HepG2 (cell line): ENCODE results near the gene SPTBN4. TPM values are rescaled to one million over a fixed set of nuclear protein-coding genes. Genes with fewer than 3 reads are reported as not detected.

Experiments used
- ARHGAP35 ChIP-seq: sonication (generic); formaldehyde crosslinking; IDR thresholded peaks from 2 replicates; pipeline ENCODE4 v1.9.0; 2022; ENCODE audit warnings: mild to moderate bottlenecking, inconsistent platforms, moderate library complexity, missing genetic modification reagents, borderline replicate concordance
- ATF3 ChIP-seq: sonication (generic); formaldehyde crosslinking; IDR thresholded peaks from 2 replicates; pipeline ENCODE4 v1.4.0; 2020; ENCODE audit warnings: missing genetic modification reagents
- DZIP1 ChIP-seq: sonication (generic); formaldehyde crosslinking; IDR thresholded peaks from 2 replicates; pipeline ENCODE4 v1.5.0; 2020; ENCODE audit warnings: mild to moderate bottlenecking, missing genetic modification reagents
- HOXA9 ChIP-seq: sonication (generic); formaldehyde crosslinking; IDR thresholded peaks from 2 replicates; pipeline ENCODE4 v1.8.1; 2022; ENCODE audit warnings: missing genetic modification reagents, mild to moderate bottlenecking, moderate library complexity, borderline replicate concordance
- IRX3 ChIP-seq: sonication (generic); formaldehyde crosslinking; IDR thresholded peaks from 2 replicates; pipeline ENCODE4 v1.8.1; 2023; ENCODE audit warnings: mild to moderate bottlenecking, low read depth, missing genetic modification reagents, borderline replicate concordance
- RELA ChIP-seq: sonication (generic); formaldehyde crosslinking; IDR thresholded peaks from 2 replicates; pipeline ENCODE4 v1.4.0; 2020; ENCODE audit warnings: missing genetic modification reagents
- SOX13 ChIP-seq, 3 experiments: fragments of 450-650 bp in 1 of 3; sonication (generic) in 1 of 3; formaldehyde crosslinking in 1 of 3; IDR thresholded peaks in 2 of 3; conservative IDR thresholded peaks in 1 of 3; 2 replicates each; pipeline versions ENCODE4 v1.5.0 to v1.6.1; 2016 to 2020; ENCODE audit warnings: antibody characterized with exemption in 1 of 3, mild to moderate bottlenecking in 1 of 3, missing compliant biosample characterization in 1 of 3, missing genetic modification reagents in 1 of 3, moderate library complexity in 1 of 3
- TRIM22 ChIP-seq: fragments of 450-650 bp; IDR thresholded peaks from 2 replicates; pipeline ENCODE4 v1.6.1; 2017
- YY1 ChIP-seq: IDR thresholded peaks from 2 replicates; pipeline ENCODE4 v1.6.1; 2011; ENCODE audit warnings: low read length, low read depth, moderate library complexity, mild to moderate bottlenecking; ENCODE audit not compliant: insufficient read depth, insufficient replicate concordance
- ZBTB10 ChIP-seq: sonication (generic); formaldehyde crosslinking; IDR thresholded peaks from 2 replicates; pipeline ENCODE4 v1.4.0; 2020; ENCODE audit warnings: missing genetic modification reagents, borderline replicate concordance
- ZHX1 ChIP-seq: sonication (generic); formaldehyde crosslinking; IDR thresholded peaks from 2 replicates; pipeline ENCODE4 v1.8.1; 2022; ENCODE audit warnings: low read depth, mild to moderate bottlenecking, missing genetic modification reagents
- ZMYM3 ChIP-seq: sonication (generic); formaldehyde crosslinking; IDR thresholded peaks from 2 replicates; pipeline ENCODE4 v1.5.1; 2020; ENCODE audit warnings: mild to moderate bottlenecking, missing genetic modification reagents
- ZNF430 ChIP-seq: sonication (generic); formaldehyde crosslinking; IDR thresholded peaks from 2 replicates; pipeline ENCODE4 v1.9.0; 2021; ENCODE audit warnings: mild to moderate bottlenecking, missing genetic modification reagents
- ZNF614 ChIP-seq: IDR thresholded peaks from 2 replicates; pipeline ENCODE4 v1.6.1; 2018; ENCODE audit warnings: missing biosample characterization, missing genetic modification reagents, inconsistent platforms, borderline replicate concordance
- ZNF740 ChIP-seq: sonication (generic); formaldehyde crosslinking; IDR thresholded peaks from 2 replicates; pipeline ENCODE4 v1.4.0; 2020; ENCODE audit warnings: missing genetic modification reagents
- ZNF816 ChIP-seq: sonication (generic); formaldehyde crosslinking; IDR thresholded peaks from 2 replicates; pipeline ENCODE4 v1.8.0; 2022; ENCODE audit warnings: missing genetic modification reagents, mild to moderate bottlenecking, borderline replicate concordance
- polyA plus RNA-seq, 8 experiments: library from polyadenylated mRNA; depleted of rRNA in 3 of 8; stranded (reverse) in 7 of 8; unstranded in 1 of 8; fragments of >200 nt; fragmentation: Illumina TruSeq in 4 of 8; extraction: Trizol in 4 of 8; gene quantifications; 2 replicates each; pipeline versions ENCODE4 v1.2.1 to v1.2.3, GENCODE V29; 2011 to 2016; ENCODE audit warnings: low read depth in 4 of 8, missing spikeins in 1 of 8, mixed read lengths in 1 of 8; ENCODE audit not compliant: insufficient read depth in 1 of 8
- total RNA-seq, 5 experiments: library from RNA; depleted of rRNA; stranded (reverse); fragments of >200 nt; fragmentation: Illumina TruSeq; extraction: Trizol; gene quantifications; 2 replicates each; pipeline ENCODE4 v1.2.3, GENCODE V29; 2016; ENCODE audit warnings: low read depth in 1 of 5

SPTBN4 gene
- total and polyA plus RNA-seq, 2 of the 13 experiments (the other 11 are each of a cell fraction or from before 2014, with no cell fraction given), result 0.11 TPM

- TF ChIP-seq ZBTB10 (CRISPR knock-in tag) (no peak), ZNF740 (CRISPR knock-in tag) (peak; percentile 55; the same call in 1 of the 2 replicates), ZHX1 (no peak), DZIP1 (CRISPR knock-in tag) (no peak), ZNF614 (CRISPR knock-in tag) (peak; percentile 59; the same call in 1 of the 2 replicates), SOX13 (IDR thresholded peaks at IDR 0.05) (no peak), SOX13 (CRISPR knock-in tag; conservative IDR thresholded peaks at IDR 0.05 in 1 of 2, IDR thresholded peaks at IDR 0.05 in 1 of 2) (peak in 1 of 2 experiments; percentile 55; a peak in 1 of 4 replicates), ARHGAP35 (CRISPR knock-in tag) (no peak), ATF3 (CRISPR knock-in tag) (no peak), ZMYM3 (CRISPR knock-in tag) (no peak), ZNF430 (CRISPR knock-in tag) (no peak), YY1 (peak; percentile 80), TRIM22 (no peak), ZNF816 (CRISPR knock-in tag) (no peak), RELA (CRISPR knock-in tag) (0 out of 2 replicates have a peak, but pooled peaks have one; percentile 46), IRX3 (CRISPR knock-in tag) (no peak), HOXA9 (CRISPR knock-in tag) (no peak)
Observed at GRCh38 chr19:40443131-40443999, 23.4 kb upstream of the SPTBN4 start (continued).
